WTC11 (cell line): ENCODE data around the gene ZNF775.

Experiments used
- CTCF ChIP-seq: fragments of 200-600 bp; IDR thresholded peaks from 2 replicates; pipeline ENCODE4 v1.8.0; 2022; ENCODE audit warnings: antibody characterized with exemption
- IRF1 ChIP-seq: sonication (generic); formaldehyde crosslinking; IDR thresholded peaks from 2 replicates; pipeline ENCODE4 v1.8.0; 2023; ENCODE audit warnings: missing genetic modification reagents
- NFYB ChIP-seq: sonication (generic); formaldehyde crosslinking; conservative IDR thresholded peaks from 2 replicates; pipeline ENCODE4 v1.8.0; 2022; ENCODE audit warnings: low read depth, missing genetic modification reagents
- STAT6 ChIP-seq: sonication (generic); formaldehyde crosslinking; conservative IDR thresholded peaks from 2 replicates; pipeline ENCODE4 v1.8.1; 2023; ENCODE audit warnings: mild to moderate bottlenecking, low read depth, missing genetic modification reagents, moderate library complexity
- TP53 ChIP-seq: sonication (generic); formaldehyde crosslinking; IDR thresholded peaks from 2 replicates; pipeline ENCODE4 v1.8.1; 2023; ENCODE audit warnings: mild to moderate bottlenecking, missing genetic modification reagents
- ZBTB21 ChIP-seq: sonication (generic); formaldehyde crosslinking; IDR thresholded peaks from 2 replicates; pipeline ENCODE4 v1.8.1; 2023; ENCODE audit warnings: mild to moderate bottlenecking, missing genetic modification reagents, borderline replicate concordance

- TF ChIP-seq CTCF (no peak), TP53 (CRISPR knock-in tag) (no peak), STAT6 (no peak), ZBTB21 (CRISPR knock-in tag) (no peak), NFYB (no peak), IRF1 (CRISPR knock-in tag) (no peak)
These were observed 7.8 kb upstream of the ZNF775 start for GRCh38 chr7:150371131-150371995.
